ENCODE measurements around the gene NECTIN2.

- TF ChIP-seq, protein P1, sequence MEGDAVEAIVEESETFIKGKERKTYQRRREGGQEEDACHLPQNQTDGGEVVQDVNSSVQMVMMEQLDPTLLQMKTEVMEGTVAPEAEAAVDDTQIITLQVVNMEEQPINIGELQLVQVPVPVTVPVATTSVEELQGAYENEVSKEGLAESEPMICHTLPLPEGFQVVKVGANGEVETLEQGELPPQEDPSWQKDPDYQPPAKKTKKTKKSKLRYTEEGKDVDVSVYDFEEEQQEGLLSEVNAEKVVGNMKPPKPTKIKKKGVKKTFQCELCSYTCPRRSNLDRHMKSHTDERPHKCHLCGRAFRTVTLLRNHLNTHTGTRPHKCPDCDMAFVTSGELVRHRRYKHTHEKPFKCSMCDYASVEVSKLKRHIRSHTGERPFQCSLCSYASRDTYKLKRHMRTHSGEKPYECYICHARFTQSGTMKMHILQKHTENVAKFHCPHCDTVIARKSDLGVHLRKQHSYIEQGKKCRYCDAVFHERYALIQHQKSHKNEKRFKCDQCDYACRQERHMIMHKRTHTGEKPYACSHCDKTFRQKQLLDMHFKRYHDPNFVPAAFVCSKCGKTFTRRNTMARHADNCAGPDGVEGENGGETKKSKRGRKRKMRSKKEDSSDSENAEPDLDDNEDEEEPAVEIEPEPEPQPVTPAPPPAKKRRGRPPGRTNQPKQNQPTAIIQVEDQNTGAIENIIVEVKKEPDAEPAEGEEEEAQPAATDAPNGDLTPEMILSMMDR (IDR thresholded peaks at IDR 0.05) = no peak
- no peak for TF ChIP-seq EP300 (IDR thresholded peaks at IDR 0.05)
Measured at GRCh38 chr19:44817725-44818465, 28.2 kb upstream of the NECTIN2 start.

Data from tibial nerve (tissue), 4 donors.